ENCODE data around the gene PHB1.

The PHB1 gene

DNA sequence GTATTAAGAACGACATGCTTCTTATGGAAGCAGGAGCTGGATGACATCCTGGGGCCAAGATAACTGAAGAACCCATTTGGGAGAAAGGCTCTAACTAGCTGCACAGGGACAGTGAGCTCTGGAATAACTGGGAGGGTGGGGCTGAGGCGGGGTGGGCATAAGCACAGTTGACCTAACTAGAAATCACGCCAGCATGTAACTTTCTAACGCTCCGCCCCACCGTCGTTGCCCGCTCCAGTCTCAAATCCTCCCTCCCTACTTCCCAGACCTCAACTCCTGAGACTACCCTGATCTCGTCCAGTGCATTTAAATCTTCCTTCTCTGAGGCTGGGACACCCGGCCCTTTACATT lies 436 bp downstream of the PHB1 start:
- TF ChIP-seq, protein P1, sequence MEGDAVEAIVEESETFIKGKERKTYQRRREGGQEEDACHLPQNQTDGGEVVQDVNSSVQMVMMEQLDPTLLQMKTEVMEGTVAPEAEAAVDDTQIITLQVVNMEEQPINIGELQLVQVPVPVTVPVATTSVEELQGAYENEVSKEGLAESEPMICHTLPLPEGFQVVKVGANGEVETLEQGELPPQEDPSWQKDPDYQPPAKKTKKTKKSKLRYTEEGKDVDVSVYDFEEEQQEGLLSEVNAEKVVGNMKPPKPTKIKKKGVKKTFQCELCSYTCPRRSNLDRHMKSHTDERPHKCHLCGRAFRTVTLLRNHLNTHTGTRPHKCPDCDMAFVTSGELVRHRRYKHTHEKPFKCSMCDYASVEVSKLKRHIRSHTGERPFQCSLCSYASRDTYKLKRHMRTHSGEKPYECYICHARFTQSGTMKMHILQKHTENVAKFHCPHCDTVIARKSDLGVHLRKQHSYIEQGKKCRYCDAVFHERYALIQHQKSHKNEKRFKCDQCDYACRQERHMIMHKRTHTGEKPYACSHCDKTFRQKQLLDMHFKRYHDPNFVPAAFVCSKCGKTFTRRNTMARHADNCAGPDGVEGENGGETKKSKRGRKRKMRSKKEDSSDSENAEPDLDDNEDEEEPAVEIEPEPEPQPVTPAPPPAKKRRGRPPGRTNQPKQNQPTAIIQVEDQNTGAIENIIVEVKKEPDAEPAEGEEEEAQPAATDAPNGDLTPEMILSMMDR (IDR thresholded peaks at IDR 0.05; ENCODE audit: low read depth, low read length), result no peak
- Histone ChIP-seq H3K27me3 (ENCODE audit: insufficient read depth, low read depth, severe bottlenecking) (no peaks in the 10 kb centered on the region), H3K36me3 (peaks cover 38% of the 10 kb centered on the region), H3K4me3 (ENCODE audit: low read depth, low read length) (peak overlapping the region; percentile 76), H3K27ac (peak overlapping the region; percentile 70), H3K9me3 (ENCODE audit: severe bottlenecking) (no peaks in the 10 kb centered on the region)
- no peak for DNase-seq

DNA sequence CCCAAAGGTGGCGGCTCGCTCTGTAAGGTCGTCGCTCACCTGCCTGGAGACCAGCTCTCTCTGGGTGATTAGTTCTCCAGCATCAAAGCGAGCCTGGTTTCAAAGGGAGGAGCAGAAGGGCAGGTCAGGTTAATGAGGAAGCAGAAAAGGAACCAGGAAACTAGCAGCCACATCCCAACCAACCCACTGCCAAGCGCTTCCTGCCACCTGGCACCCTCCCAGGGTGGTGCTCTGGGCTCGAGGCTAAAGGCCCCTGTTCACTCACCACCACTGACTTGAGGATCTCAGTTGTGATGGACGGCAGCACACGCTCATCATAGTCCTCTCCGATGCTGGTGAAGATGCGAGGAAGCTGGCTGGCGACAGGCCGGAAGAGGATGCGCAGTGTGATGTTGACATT lies 5.6 kb downstream of the PHB1 start:
- no peaks in the 10 kb centered on the region for H3K27me3 ChIP-seq (ENCODE audit: insufficient read depth, low read depth, severe bottlenecking)
- H3K4me3 ChIP-seq (ENCODE audit: low read depth, low read length), result no peak overlapping the region
- no peaks in the 10 kb centered on the region for H3K9me3 ChIP-seq (ENCODE audit: severe bottlenecking)
- DNase-seq, result no peak
- TF ChIP-seq, protein P1 (IDR thresholded peaks at IDR 0.05; ENCODE audit: low read depth, low read length), result no peak
- peaks cover 87% of the 10 kb centered on the region for H3K36me3 ChIP-seq
- H3K27ac ChIP-seq, result no peak overlapping the region

DNA sequence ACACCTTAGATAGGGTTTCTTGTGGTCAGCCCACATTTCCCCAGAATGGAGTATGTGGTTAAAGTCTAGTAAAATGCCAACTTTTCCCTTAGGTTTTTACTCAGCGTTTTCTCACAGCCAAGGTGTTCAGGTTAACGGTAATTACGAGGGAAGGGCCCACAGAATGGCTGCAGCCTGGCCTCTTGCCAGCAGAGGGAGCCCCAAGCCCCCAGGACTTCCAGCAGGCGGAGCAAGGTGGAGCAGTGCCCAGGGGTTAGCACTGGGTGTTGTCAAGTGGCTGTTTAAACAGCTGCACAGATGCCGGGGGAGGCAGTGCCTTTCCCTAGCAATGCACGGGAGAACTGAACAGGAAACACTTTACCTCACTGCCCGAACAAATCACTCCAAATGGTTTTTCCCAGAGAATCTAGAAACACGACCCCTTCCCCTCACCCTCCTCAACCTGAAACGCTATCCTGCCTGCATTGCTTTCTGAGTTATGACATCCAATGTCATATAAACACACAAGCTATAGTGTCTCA lies 6.6 kb downstream of the PHB1 start:
- Histone ChIP-seq H3K27ac (peak overlapping the region; percentile 94), H3K4me3 (ENCODE audit: low read depth, low read length) (no peak overlapping the region), H3K9me3 (ENCODE audit: severe bottlenecking) (no peaks in the 10 kb centered on the region), H3K27me3 (ENCODE audit: insufficient read depth, low read depth, severe bottlenecking) (no peaks in the 10 kb centered on the region), H3K36me3 (peaks cover 91% of the 10 kb centered on the region)
- peak; percentile 87 for DNase-seq
- TF ChIP-seq, protein P1 (IDR thresholded peaks at IDR 0.05; ENCODE audit: low read depth, low read length), result peak; percentile 99

DNA sequence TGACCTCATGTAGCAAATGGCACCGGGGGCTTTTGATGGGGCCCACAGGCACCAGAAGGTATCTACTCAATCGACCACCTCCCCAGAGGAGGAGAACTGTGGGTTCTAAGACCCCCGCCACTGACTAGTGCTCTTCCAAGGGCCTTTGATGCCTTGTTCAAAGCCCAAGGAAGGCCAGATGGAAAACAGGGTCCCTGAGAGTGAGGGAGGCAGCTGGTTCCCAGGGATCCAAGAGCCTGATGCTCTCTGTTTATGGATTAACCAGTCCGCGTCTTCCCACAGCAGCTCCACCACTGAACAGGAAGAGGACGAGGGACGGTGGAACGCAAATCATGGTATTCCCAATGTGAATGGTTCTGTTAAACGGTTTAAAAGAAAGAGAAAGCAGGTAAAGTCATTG lies 7.6 kb downstream of the PHB1 start:
- peak; percentile 44 for DNase-seq
- TF ChIP-seq, protein P1 (IDR thresholded peaks at IDR 0.05; ENCODE audit: low read depth, low read length), result no peak
- H3K27ac ChIP-seq, result peak overlapping the region; percentile 94
- no peak overlapping the region for H3K4me3 ChIP-seq (ENCODE audit: low read depth, low read length)
- no peaks in the 10 kb centered on the region for H3K9me3 ChIP-seq (ENCODE audit: severe bottlenecking)
- no peaks in the 10 kb centered on the region for H3K27me3 ChIP-seq (ENCODE audit: insufficient read depth, low read depth, severe bottlenecking)
- H3K36me3 ChIP-seq, result peaks cover 82% of the 10 kb centered on the region

DNA sequence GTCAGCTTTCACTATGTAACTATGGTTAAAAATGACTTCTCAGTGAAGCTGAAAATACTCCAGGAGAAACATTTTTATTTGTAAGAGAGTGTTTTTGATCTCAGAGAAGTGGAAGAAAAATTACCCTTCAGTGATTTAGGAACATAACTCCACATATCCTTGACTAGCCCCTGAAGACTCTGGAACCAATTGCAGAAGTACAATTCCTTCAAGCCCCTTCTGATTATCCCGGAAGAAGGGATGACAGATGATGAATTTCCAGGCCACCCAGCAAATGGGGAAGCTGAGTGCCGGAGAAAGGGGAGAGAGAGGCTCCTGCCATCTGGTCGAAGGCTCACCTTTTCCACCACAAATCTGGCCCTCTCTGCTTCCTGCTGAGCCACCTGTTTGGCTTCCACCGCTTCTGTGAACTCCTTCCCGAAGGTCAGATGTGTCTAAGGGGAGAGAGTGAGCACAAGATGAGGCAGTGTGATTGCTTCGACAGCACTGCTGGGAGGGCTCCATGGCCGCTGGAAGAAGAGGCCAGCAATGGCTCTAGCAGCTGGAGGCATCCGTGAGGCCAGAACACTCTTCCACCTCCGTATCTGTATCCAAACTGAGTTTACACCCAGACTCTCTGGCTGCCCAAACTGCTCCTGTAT lies 8.1 kb downstream of the PHB1 start:
- TF ChIP-seq, protein P1 (IDR thresholded peaks at IDR 0.05; ENCODE audit: low read depth, low read length), result no peak
- H3K9me3 ChIP-seq (ENCODE audit: severe bottlenecking), result no peaks in the 10 kb centered on the region
- H3K36me3 ChIP-seq, result peaks cover 79% of the 10 kb centered on the region
- H3K27ac ChIP-seq, result peak overlapping the region; percentile 94
- DNase-seq, result peak; percentile 85
- no peak overlapping the region for H3K4me3 ChIP-seq (ENCODE audit: low read depth, low read length)
- H3K27me3 ChIP-seq (ENCODE audit: insufficient read depth, low read depth, severe bottlenecking), result no peaks in the 10 kb centered on the region

DNA sequence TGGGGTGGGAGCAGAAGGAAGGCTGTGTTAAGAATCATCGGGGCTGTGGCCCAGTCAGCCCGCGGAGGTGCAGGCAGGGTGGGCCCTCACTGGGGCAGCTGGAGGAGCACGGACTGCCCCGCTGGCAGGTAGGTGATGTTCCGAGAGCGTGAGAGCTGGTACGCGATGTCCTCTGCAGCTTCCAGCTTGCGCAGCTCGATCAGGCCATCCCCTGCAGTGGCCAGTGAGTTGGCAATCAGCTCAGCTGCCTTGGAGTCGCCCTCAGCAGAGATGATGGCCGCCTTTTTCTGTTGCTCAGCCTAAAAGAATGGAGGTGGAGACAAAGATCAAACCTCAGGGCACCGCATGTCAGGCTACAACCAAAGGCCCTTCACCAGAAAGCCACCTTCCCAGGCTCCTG lies 9.8 kb downstream of the PHB1 start:
- no peak overlapping the region for H3K4me3 ChIP-seq (ENCODE audit: low read depth, low read length)
- TF ChIP-seq, protein P1 (IDR thresholded peaks at IDR 0.05; ENCODE audit: low read depth, low read length), result no peak

More for the DNA sequence above, 9.8 kb downstream of the PHB1 start:
- Histone ChIP-seq H3K27ac (peak overlapping the region; percentile 94), H3K27me3 (ENCODE audit: insufficient read depth, low read depth, severe bottlenecking) (no peaks in the 10 kb centered on the region), H3K9me3 (ENCODE audit: severe bottlenecking) (no peaks in the 10 kb centered on the region), H3K36me3 (peaks cover 66% of the 10 kb centered on the region)
- no peak for DNase-seq

Data from WERI-Rb-1 (cell line).